Uterus (tissue), 4 donors: ENCODE results near the gene APOA1. TPM values are rescaled to one million over a fixed set of nuclear protein-coding genes. Genes with fewer than 3 reads are reported as not detected.

Source experiments
- DNase-seq, 2 donors: peaks; one replicate each; pipeline ENCODE4 v3.0.0-alpha.2; 2019 to 2020
- H3K27ac ChIP-seq, 2 donors: fragments of 200-600 bp; sonication (generic); 1 replicate in 1 of 2; 2 replicates in 1 of 2; pipeline ENCODE4 v1.5.1; 2016 to 2018
- H3K27me3 ChIP-seq, 2 donors: fragments of 200-600 bp; sonication (generic); one replicate each; pipeline ENCODE4 v1.5.1; 2018 to 2019; ENCODE audit warnings: control low read depth in 1 of 2
- H3K36me3 ChIP-seq, 2 donors: fragments of 200-600 bp; sonication (generic); one replicate each; pipeline ENCODE4 v1.5.1; 2019; ENCODE audit warnings: control low read depth in 1 of 2
- H3K4me1 ChIP-seq, 2 donors: fragments of 200-600 bp; sonication (generic); one replicate each; pipeline ENCODE4 v1.5.1; 2018 to 2019; ENCODE audit warnings: control low read depth in 1 of 2
- H3K4me3 ChIP-seq, 2 donors: fragments of 200-600 bp; sonication (generic); 1 replicate in 1 of 2; 2 replicates in 1 of 2; pipeline ENCODE4 v1.5.1; 2018 to 2019; ENCODE audit warnings: mild to moderate bottlenecking in 1 of 2
- H3K9me3 ChIP-seq, 2 donors: fragments of 200-600 bp; sonication (generic); one replicate each; pipeline ENCODE4 v1.5.1; 2019; ENCODE audit warnings: control low read depth in 1 of 2
- CTCF ChIP-seq, 4 experiments: fragments of 200-600 bp in 2 of 4; fragments of 450-650 bp in 2 of 4; sonication (generic) in 2 of 4; IDR thresholded peaks; one replicate each; pipeline ENCODE4 v1.5.1; 2016 to 2019; ENCODE audit warnings: antibody characterized with exemption in 4 of 4, mild to moderate bottlenecking in 2 of 4, moderate library complexity in 1 of 4
- POLR2A ChIP-seq, 2 donors: fragments of 450-650 bp; IDR thresholded peaks; one replicate each; pipeline ENCODE4 v1.6.1; 2016; ENCODE audit warnings: antibody characterized with exemption in 2 of 2, mild to moderate bottlenecking in 1 of 2, moderate library complexity in 1 of 2
- intact Hi-C: fragments of 100-400 bp; cut with DNase I; formaldehyde crosslinking; loops from one replicate; pipeline ENCODE4 v1.15.1; 2023; ENCODE audit warnings: low total_unique reads
- total RNA-seq, 4 donors: library from RNA; depleted of rRNA in 3 of 4; stranded (reverse); fragments of >200 nt in 3 of 4; gene quantifications; one replicate each; pipeline versions ENCODE4 v1.1.0 to v1.2.4, GENCODE V29; 2014 to 2023
- donor health status: DM: yes; HTN: yes; CAD: no.

The APOA1 gene
- total RNA-seq, 4 donors from 2014 or later: 2.2 to 3.5 TPM; not detected in 2

GRCh38 chr11:116821050-116821918 lies 16.1 kb downstream of the APOA1 start:
- Histone ChIP-seq H3K4me1 (no peaks in the 10 kb centered on the region), H3K9me3 (no peaks in the 10 kb centered on the region), H3K36me3 (no peaks in the 10 kb centered on the region), H3K4me3 (no peak overlapping the region), H3K27me3 (no peaks in the 10 kb centered on the region), H3K27ac (no peak overlapping the region)
- intact Hi-C loops: no loop called here
- TF ChIP-seq POLR2A (IDR thresholded peaks at IDR 0.05) (no peak), CTCF (IDR thresholded peaks at IDR 0.05) (no peak)
- DNase-seq: no peak

- Histone ChIP-seq H3K36me3 (no peaks in the 10 kb centered on the region), H3K27me3 (no peaks in the 10 kb centered on the region), H3K27ac (no peak overlapping the region), H3K4me3 (no peak overlapping the region), H3K4me1 (no peaks in the 10 kb centered on the region), H3K9me3 (no peaks in the 10 kb centered on the region)
- DNase-seq: no peak
- TF ChIP-seq POLR2A (IDR thresholded peaks at IDR 0.05): no peak
- no peak for TF ChIP-seq CTCF (IDR thresholded peaks at IDR 0.05)
- intact Hi-C loops: no loop called here
Observed at GRCh38 chr11:116819049-116819448, 18.4 kb downstream of the APOA1 start.

GRCh38 chr11:116814502-116814901 lies 22.9 kb downstream of the APOA1 start:
- Histone ChIP-seq H3K9me3 (no peaks in the 10 kb centered on the region), H3K27me3 (no peaks in the 10 kb centered on the region), H3K36me3 (no peaks in the 10 kb centered on the region), H3K4me3 (no peak overlapping the region), H3K27ac (no peak overlapping the region), H3K4me1 (no peaks in the 10 kb centered on the region)
- TF ChIP-seq CTCF (IDR thresholded peaks at IDR 0.05) (no peak), POLR2A (IDR thresholded peaks at IDR 0.05) (no peak)
- intact Hi-C loops: no loop called here
- no peak for DNase-seq

GRCh38 chr11:116813781-116814471 lies 23.5 kb downstream of the APOA1 start:
- Histone ChIP-seq H3K27me3 (no peaks in the 10 kb centered on the region), H3K36me3 (no peaks in the 10 kb centered on the region), H3K9me3 (no peaks in the 10 kb centered on the region), H3K27ac (no peak overlapping the region), H3K4me1 (no peaks in the 10 kb centered on the region), H3K4me3 (no peak overlapping the region)
- no peak for DNase-seq
- TF ChIP-seq CTCF (IDR thresholded peaks at IDR 0.05): no peak
- TF ChIP-seq POLR2A (IDR thresholded peaks at IDR 0.05): no peak
- intact Hi-C loops: no loop called here

GRCh38 chr11:116813170-116813569 lies 24.3 kb downstream of the APOA1 start:
- TF ChIP-seq CTCF (IDR thresholded peaks at IDR 0.05) (no peak), POLR2A (IDR thresholded peaks at IDR 0.05) (no peak)
- Histone ChIP-seq H3K4me1 (no peaks in the 10 kb centered on the region), H3K27ac (no peak overlapping the region), H3K9me3 (no peaks in the 10 kb centered on the region), H3K27me3 (no peaks in the 10 kb centered on the region), H3K36me3 (no peaks in the 10 kb centered on the region), H3K4me3 (no peak overlapping the region)
- intact Hi-C loops: no loop called here
- DNase-seq: no peak
